Adipose tissue (tissue), 3 donors: ENCODE results near the gene MXD3. TPM values are rescaled to one million over a fixed set of nuclear protein-coding genes. Genes with fewer than 3 reads are reported as not detected.
"Not testable (repeated sequence)": the region's sequence is repeated elsewhere in the genome, so short reads cannot be mapped to it uniquely, and the experiment has no call there.

Experiments used
- H3K27ac ChIP-seq: one replicate; pipeline ENCODE4 v1.5.1; 2013; ENCODE audit warnings: low read depth, low read length
- WGBS, 3 donors: extraction: QIAGEN DNeasy Blood & Tissue Kit; methylation state at CpG; one replicate each; pipeline ENCODE4 v1.1.7; 2013; 5-methylcytosine and 5-hydroxymethylcytosine counted together
- polyA plus RNA-seq, 3 donors: library from polyadenylated mRNA; stranded (reverse); fragments of 200-250 nt; gene quantifications; one replicate each; pipeline ENCODE4 v1.2.3, GENCODE V29; 2013
- donor health status: healthy with polysubstance abuse.
- donor health status: Bipolar disorder and iron deficiency.
- donor health status: healthy.

The MXD3 gene
- polyA plus RNA-seq, 3 donors, result 5.4 to 11.1 (median 10.1) TPM

GRCh38 chr5:177293819-177294581 lies 17.7 kb downstream of the MXD3 start:
- no peak overlapping the region for H3K27ac ChIP-seq
- 95 to 96% (median 95%) methylated on average over 12 of the region's 12 CpGs for WGBS, 3 donors

DNA sequence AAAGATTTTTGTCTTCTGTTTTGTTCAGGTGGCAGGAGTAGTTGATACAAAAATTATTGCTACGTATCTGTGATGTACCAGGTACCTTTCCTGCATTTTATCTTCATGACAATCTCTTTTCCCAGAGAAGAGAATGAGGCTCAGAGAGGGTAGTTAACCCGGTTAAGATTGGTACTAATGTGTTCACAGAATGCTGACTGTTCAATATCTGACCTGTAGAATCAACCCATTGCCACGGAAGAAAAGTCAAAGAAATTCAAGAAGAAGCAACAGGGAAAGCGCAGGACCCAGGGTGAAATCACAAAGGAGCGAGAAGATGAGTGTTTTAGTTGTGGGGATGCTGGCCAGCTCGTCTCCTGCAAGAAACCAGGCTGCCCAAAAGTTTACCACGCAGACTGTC lies 20.0 kb downstream of the MXD3 start:
- no peak overlapping the region for H3K27ac ChIP-seq
- 97 to 98% (median 97%) methylated on average over 7 of the region's 7 CpGs for WGBS, 3 donors

GRCh38 chr5:177290816-177291596 lies 20.7 kb downstream of the MXD3 start:
- no peak overlapping the region for H3K27ac ChIP-seq
- WGBS, 3 donors, result 92 to 97% (median 96%) methylated on average over 12 of the region's 12 CpGs

DNA sequence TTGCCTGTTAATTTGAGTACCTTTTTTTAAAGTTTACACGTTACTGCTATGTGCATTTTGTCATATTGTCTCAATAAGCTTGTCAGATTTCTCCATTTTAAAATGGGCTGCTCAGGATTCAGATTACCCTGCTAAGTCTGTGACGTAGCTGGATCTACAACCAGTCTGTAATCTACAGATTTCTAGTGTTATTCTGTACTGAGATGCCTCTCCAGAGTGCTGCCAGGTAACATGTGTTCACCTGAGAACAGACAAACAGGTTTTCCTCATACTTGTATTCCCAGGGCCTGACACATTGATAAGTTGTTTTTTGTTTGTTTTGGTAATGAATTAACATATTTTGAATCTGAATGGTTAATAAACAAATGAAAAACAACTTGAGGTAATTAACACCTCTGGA lies 23.5 kb downstream of the MXD3 start:
- 33 to 87% (median 86%) methylated on average over 2 of the region's 2 CpGs for whole genome bisulfite sequencing, 3 donors
- H3K27ac ChIP-seq, result no peak overlapping the region

DNA sequence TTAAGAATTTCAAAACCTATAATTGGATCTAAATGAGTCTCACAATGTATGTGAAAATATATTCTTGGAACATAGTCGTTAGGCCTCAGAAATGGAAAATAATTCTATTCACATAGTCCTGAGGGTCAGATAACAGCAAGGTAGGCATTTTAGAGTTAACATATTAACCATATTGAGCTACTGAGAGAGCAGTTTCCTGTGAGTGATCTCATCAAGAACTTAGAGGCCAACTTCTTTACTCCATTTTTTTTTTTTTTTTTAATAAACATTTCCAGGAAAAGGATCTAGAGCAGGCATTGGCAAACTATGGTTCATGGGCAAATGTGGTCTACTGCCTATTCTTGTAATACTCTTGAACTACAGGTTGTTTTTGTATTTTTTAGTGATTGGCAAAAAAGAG lies 34.8 kb downstream of the MXD3 start:
- no peak overlapping the region for H3K27ac ChIP-seq
- 61 to 77% (median 64%) methylated on average over 1 of the region's 1 CpG for WGBS, 3 donors

GRCh38 chr5:177275883-177276282 lies 35.8 kb downstream of the MXD3 start:
- 86 to 94% (median 90%) methylated on average over 6 of the region's 6 CpGs for WGBS, 3 donors

DNA sequence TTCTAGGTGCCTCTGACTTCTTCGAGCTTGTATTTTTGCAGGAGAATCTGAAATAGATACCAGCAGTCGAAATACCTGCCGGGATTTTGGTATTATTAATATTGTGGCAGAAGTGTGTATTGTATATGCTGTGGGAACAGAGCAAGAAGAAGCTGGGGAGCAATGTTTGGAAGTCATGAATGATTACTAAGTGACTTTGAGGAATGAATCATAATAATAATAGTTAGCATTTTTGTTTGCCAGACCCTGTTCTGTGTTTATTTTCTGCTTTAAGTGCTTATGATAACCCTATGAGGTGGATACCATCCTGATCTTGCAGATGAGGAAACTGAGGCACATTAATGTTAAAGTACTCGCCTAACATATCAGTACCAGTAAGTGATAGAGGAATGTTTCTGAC lies 40.6 kb downstream of the MXD3 start:
- WGBS, 3 donors, result 83 to 96% (median 95%) methylated on average over 4 of the region's 4 CpGs
- no peak overlapping the region for H3K27ac ChIP-seq

More at GRCh38 chr5:177275883-177276282, 35.8 kb downstream of the MXD3 start:
- H3K27ac ChIP-seq, result no peak overlapping the region

- H3K27ac ChIP-seq, result no peak overlapping the region
- WGBS, 3 donors, result 74 to 95% (median 94%) methylated on average over 3 of the region's 3 CpGs
Observed at GRCh38 chr5:177270653-177271052, 41.0 kb downstream of the MXD3 start.

DNA sequence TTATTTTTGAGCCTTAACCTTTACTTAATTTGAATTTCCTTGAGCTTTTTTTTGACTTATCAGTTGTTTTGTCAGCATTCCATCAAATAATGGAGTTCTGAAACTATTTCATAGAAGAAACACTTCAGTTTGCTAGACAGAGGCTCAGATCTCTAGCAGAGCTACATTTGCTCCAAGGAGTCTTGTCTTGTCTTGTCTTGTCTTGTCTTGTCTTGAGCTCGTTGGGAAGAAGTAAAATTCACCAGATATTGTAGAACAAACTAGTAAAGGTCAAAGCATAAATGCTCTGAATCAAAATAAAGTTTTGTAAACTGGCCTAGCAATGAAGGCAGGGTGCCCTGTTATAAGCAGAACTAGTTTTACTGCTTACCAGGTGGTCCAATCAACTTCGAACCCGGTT lies 41.7 kb downstream of the MXD3 start:
- no peak overlapping the region for H3K27ac ChIP-seq
- WGBS, 3 donors, result 72 to 95% (median 89%) methylated on average over 3 of the region's 3 CpGs

DNA sequence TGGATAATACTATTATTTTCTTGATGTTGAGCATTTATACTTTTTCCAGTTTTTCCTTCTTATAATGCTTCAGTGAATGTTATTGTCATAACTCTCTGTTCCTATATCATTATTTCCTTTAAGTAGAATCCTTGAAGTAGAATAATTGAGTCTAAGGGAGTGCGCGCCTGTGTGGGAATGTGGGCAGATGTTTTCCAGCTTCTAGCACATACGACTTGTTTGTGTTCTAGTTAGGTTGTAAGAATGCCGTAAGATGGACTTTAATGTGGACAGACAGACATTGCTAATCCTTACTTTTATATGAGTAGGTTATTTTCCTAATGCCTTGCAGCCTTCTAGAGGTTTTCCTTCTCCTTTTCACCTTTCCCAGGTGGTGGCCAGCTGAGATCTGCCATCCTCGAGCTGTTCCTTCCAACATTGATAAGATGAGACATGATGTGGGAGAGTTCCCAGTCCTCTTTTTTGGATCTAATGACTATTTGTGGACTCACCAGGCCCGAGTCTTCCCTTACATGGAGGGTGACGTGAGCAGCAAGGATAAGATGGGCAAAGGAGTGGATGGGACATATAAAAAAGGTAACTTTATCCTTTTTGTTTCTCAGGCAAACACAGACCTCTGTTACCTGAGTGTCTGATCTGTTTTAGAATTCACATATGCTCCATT lies 42.3 kb downstream of the MXD3 start:
- no peak overlapping the region for H3K27ac ChIP-seq
- 45 to 96% (median 95%) methylated on average over 7 of the region's 7 CpGs for WGBS, 3 donors

- WGBS, 3 donors, result 93 to 95% (median 93%) methylated on average over 16 of the region's 16 CpGs
- no peak overlapping the region for H3K27ac ChIP-seq
Observed at GRCh38 chr5:177265395-177265794, 46.3 kb downstream of the MXD3 start.

GRCh38 chr5:177264178-177264577 lies 47.5 kb downstream of the MXD3 start:
- WGBS, 3 donors, result 72 to 88% (median 84%) methylated on average over 1 of the region's 1 CpG
- H3K27ac ChIP-seq, result no peak overlapping the region

- 91 to 94% (median 91%) methylated on average over 1 of the region's 1 CpG for WGBS, 3 donors
- no peak overlapping the region for H3K27ac ChIP-seq
Observed at GRCh38 chr5:177261510-177261909, 50.2 kb downstream of the MXD3 start.

GRCh38 chr5:177260961-177261360 lies 50.7 kb downstream of the MXD3 start:
- WGBS, 3 donors, result 90 to 93% (median 92%) methylated on average over 7 of the region's 7 CpGs

GRCh38 chr5:177258711-177259110 lies 53.0 kb downstream of the MXD3 start:
- H3K27ac ChIP-seq, result not testable (repeated sequence)
- 94 to 95% (median 94%) methylated on average over 7 of the region's 7 CpGs for WGBS, 3 donors

More at GRCh38 chr5:177260961-177261360, 50.7 kb downstream of the MXD3 start:
- H3K27ac ChIP-seq, result no peak overlapping the region
